ENCODE measurements around the gene C1GALT1. TPM values are rescaled to one million over a fixed set of nuclear protein-coding genes. Genes with fewer than 3 reads are reported as not detected.
A peak's percentile ranks its signal among the peaks of the same experiment; 100 is the strongest.

The C1GALT1 gene
- total RNA-seq, 1 experiment from 2014 or later = 106 TPM

DNA sequence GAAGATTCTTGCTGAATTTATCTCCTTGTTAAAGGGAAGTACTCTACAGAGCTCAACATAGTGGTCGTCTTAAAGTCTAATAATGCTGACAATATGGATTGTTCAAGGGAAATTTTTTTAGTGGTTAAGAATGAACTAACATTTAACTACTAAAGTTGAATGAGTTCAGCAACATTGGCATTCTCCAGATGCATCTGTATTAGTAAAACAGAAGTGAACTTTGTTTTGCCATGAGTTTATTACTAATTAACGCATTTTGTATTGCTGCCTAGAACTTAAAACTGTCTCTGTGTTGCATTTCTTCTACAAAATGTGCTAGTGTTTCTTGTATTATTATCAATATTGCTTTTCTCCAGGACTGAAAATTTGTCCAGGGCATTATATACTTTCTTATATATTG, 67.5 kb downstream of the C1GALT1 start:
- Mint-ChIP-seq H3K9me3 (no peaks in the 10 kb centered on the region), H3K4me1 (peaks cover 39% of the 10 kb centered on the region), H3K36me3 (peaks cover 6% of the 10 kb centered on the region), H3K27ac (no peak overlapping the region), H3K27me3 (ENCODE audit: low read depth) (no peaks in the 10 kb centered on the region), H3K4me3 (no peak overlapping the region)
- TF ChIP-seq ELF4 (CRISPR knock-in tag; IDR thresholded peaks at IDR 0.05; ENCODE audit: low read depth) (no peak), MLX (CRISPR knock-in tag; IDR thresholded peaks at IDR 0.05) (no peak), FOXP1 (CRISPR knock-in tag; IDR thresholded peaks at IDR 0.05; ENCODE audit: borderline replicate concordance) (no peak), USF1 (CRISPR knock-in tag; IDR thresholded peaks at IDR 0.05) (no peak), IRF1 (CRISPR knock-in tag; IDR thresholded peaks at IDR 0.05) (no peak), E2F5 (CRISPR knock-in tag; IDR thresholded peaks at IDR 0.05) (no peak)
- TF ChIP-seq, protein P1, sequence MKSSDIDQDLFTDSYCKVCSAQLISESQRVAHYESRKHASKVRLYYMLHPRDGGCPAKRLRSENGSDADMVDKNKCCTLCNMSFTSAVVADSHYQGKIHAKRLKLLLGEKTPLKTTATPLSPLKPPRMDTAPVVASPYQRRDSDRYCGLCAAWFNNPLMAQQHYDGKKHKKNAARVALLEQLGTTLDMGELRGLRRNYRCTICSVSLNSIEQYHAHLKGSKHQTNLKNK (CRISPR knock-in tag; IDR thresholded peaks at IDR 0.05) = no peak
- TF ChIP-seq, protein P2, sequence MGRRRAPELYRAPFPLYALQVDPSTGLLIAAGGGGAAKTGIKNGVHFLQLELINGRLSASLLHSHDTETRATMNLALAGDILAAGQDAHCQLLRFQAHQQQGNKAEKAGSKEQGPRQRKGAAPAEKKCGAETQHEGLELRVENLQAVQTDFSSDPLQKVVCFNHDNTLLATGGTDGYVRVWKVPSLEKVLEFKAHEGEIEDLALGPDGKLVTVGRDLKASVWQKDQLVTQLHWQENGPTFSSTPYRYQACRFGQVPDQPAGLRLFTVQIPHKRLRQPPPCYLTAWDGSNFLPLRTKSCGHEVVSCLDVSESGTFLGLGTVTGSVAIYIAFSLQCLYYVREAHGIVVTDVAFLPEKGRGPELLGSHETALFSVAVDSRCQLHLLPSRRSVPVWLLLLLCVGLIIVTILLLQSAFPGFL (CRISPR knock-in tag; IDR thresholded peaks at IDR 0.05; ENCODE audit: borderline replicate concordance) = no peak
- TF ChIP-seq, protein P3, sequence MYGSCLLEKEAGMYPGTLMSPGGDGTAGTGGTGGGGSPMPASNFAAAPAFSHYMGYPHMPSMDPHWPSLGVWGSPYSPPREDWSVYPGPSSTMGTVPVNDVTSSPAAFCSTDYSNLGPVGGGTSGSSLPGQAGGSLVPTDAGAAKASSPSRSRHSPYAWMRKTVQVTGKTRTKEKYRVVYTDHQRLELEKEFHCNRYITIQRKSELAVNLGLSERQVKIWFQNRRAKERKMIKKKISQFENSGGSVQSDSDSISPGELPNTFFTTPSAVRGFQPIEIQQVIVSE (CRISPR knock-in tag; IDR thresholded peaks at IDR 0.05; ENCODE audit: borderline replicate concordance) = no peak
- POLR2A ChIA-PET = no interaction called here
- CTCF ChIA-PET = interaction anchor here (1.3 kb wide), 1 partner anchor 68 kb away, joined by 3 read pairs; the partner anchor contains the start of gene C1GALT1
- no peak for ATAC-seq
- no peak for DNase-seq (ENCODE audit: low spot score)

GRCh38 chr7:7251742-7252141, 69.4 kb downstream of the C1GALT1 start:
- no peak for DNase-seq (ENCODE audit: low spot score)
- peak; percentile 56 for ATAC-seq
- H3K9me3 Mint-ChIP-seq = no peaks in the 10 kb centered on the region
- ChIA-PET CTCF (no interaction called here), POLR2A (no interaction called here)
- no peak for TF ChIP-seq NR2C2 (CRISPR knock-in tag; IDR thresholded peaks at IDR 0.05)
- TF ChIP-seq, protein P4, sequence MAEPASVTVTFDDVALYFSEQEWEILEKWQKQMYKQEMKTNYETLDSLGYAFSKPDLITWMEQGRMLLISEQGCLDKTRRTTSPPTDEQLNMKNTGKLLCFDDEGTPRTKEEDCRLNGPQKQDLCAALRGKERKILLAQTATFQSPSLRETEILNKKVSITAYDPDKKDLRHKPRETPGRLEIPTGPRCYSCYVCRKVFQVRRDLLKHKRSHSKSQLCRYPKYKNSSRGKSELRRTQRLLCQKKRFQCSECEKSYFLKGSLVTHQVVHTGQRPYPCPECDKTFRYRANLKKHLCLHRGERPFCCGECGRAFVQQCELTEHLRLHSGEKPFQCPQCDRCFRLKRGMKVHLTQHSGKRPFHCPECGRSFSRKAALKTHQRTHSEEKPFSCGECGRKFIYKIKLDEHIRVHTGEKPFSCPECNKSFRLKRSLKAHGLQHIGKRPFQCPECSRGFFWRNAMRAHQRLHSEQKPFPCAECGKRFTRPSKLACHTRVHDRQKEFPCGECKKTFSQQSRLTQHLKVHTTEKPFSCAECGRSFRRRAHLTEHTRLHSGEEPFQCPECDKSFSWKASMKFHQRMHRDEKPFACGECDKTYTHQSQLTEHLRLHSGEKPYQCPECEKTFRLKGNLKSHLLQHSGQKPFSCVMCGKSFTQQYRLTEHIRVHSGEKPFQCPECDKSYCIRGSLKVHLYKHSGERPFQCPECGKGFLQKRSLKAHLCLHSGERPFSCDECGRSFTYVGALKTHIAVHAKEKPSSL (CRISPR knock-in tag; conservative IDR thresholded peaks at IDR 0.05) = no peak
- TF ChIP-seq, protein P5, sequence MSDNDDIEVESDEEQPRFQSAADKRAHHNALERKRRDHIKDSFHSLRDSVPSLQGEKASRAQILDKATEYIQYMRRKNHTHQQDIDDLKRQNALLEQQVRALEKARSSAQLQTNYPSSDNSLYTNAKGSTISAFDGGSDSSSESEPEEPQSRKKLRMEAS (CRISPR knock-in tag; IDR thresholded peaks at IDR 0.05) = no peak
- no peak for TF ChIP-seq CTCF (IDR thresholded peaks at IDR 0.05)
- TF ChIP-seq TCF7 (CRISPR knock-in tag; IDR thresholded peaks at IDR 0.05; ENCODE audit: low read depth) = no peak
- H3K4me1 Mint-ChIP-seq = peaks cover 32% of the 10 kb centered on the region
- H3K27ac Mint-ChIP-seq = no peak overlapping the region
- H3K4me3 Mint-ChIP-seq = no peak overlapping the region
- no peaks in the 10 kb centered on the region for H3K27me3 Mint-ChIP-seq (ENCODE audit: low read depth)
- peaks cover 3% of the 10 kb centered on the region; the same call in 1 of the 2 replicates for H3K36me3 Mint-ChIP-seq

Measured in WTC11 (cell line).